Chondrocyte (in vitro differentiated cells): Measurements from ENCODE around the gene GCLM. TPM values are rescaled to one million over a fixed set of nuclear protein-coding genes. Genes with fewer than 3 reads are reported as not detected.

ENCODE experiments used
- DNase-seq: peaks from one replicate; pipeline ENCODE4 v3.0.0; 2021; ENCODE audit warnings: mixed read lengths, low spot score
- H3K27ac Mint-ChIP-seq: one replicate; pipeline ENCODE4 v1.8.0; 2021; ENCODE audit warnings: mild to moderate bottlenecking, moderate library complexity, mixed read lengths; ENCODE audit not compliant: unreplicated experiment
- H3K27me3 Mint-ChIP-seq: 2 replicates; pipeline ENCODE4 v1.8.0; 2021; ENCODE audit warnings: low read depth, mixed read lengths
- H3K36me3 Mint-ChIP-seq: 2 replicates; pipeline ENCODE4 v1.8.0; 2021; ENCODE audit warnings: low read depth, mixed read lengths
- H3K4me1 Mint-ChIP-seq: 2 replicates; pipeline ENCODE4 v1.8.0; 2021; ENCODE audit warnings: low read depth, mild to moderate bottlenecking, mixed read lengths
- H3K4me3 Mint-ChIP-seq: one replicate; pipeline ENCODE4 v1.8.0; 2021; ENCODE audit warnings: mild to moderate bottlenecking, moderate library complexity, mixed read lengths; ENCODE audit not compliant: unreplicated experiment
- H3K9me3 Mint-ChIP-seq: 2 replicates; pipeline ENCODE4 v1.8.0; 2021; ENCODE audit warnings: low read depth, mixed read lengths
- CTCF ChIP-seq: fragments of 200-600 bp; sonication (generic); IDR thresholded peaks from 2 replicates; pipeline ENCODE4 v1.5.0; 2021; ENCODE audit warnings: antibody characterized with exemption, mild to moderate bottlenecking, moderate library complexity
- total RNA-seq: library from RNA; stranded (reverse); gene quantifications from 3 replicates; pipeline ENCODE4 v1.2.1, GENCODE V29; 2021

Gene GCLM
- total RNA-seq, 1 donor from 2014 or later: 13.6 TPM

- Mint-ChIP-seq H3K27ac (no peak overlapping the region), H3K4me3 (no peak overlapping the region), H3K36me3 (peaks cover 6% of the 10 kb centered on the region), H3K27me3 (no peaks in the 10 kb centered on the region), H3K9me3 (peaks cover under 1% of the 10 kb centered on the region), H3K4me1 (peaks cover 44% of the 10 kb centered on the region)
- DNase-seq: no peak
- TF ChIP-seq CTCF: no peak
Observed at GRCh38 chr1:93905051-93905450, 4.2 kb downstream of the GCLM start.

- Mint-ChIP-seq H3K27me3 (no peaks in the 10 kb centered on the region), H3K4me3 (no peak overlapping the region), H3K4me1 (peaks cover 39% of the 10 kb centered on the region), H3K36me3 (peaks cover 8% of the 10 kb centered on the region), H3K9me3 (no peaks in the 10 kb centered on the region), H3K27ac (no peak overlapping the region)
- no peak for DNase-seq
- TF ChIP-seq CTCF: no peak
Observed at GRCh38 chr1:93904228-93904627, 5.0 kb downstream of the GCLM start.

GRCh38 chr1:93900723-93901504 lies 8.3 kb downstream of the GCLM start:
- Mint-ChIP-seq H3K27ac (no peak overlapping the region), H3K36me3 (peaks cover 13% of the 10 kb centered on the region), H3K4me3 (no peak overlapping the region), H3K9me3 (no peaks in the 10 kb centered on the region), H3K4me1 (peaks cover 15% of the 10 kb centered on the region), H3K27me3 (no peaks in the 10 kb centered on the region)
- DNase-seq: no peak
- TF ChIP-seq CTCF: no peak

- no peaks in the 10 kb centered on the region for H3K27me3 Mint-ChIP-seq
- DNase-seq: no peak
- H3K9me3 Mint-ChIP-seq: no peaks in the 10 kb centered on the region
- peak overlapping the region; percentile 32 for H3K27ac Mint-ChIP-seq
- H3K36me3 Mint-ChIP-seq: peaks cover 15% of the 10 kb centered on the region
- TF ChIP-seq CTCF: no peak
- no peak overlapping the region for H3K4me3 Mint-ChIP-seq
- peaks cover 10% of the 10 kb centered on the region for H3K4me1 Mint-ChIP-seq
Observed at GRCh38 chr1:93899543-93900207, 9.6 kb downstream of the GCLM start.

GRCh38 chr1:93888900-93889299 lies 20.3 kb downstream of the GCLM start:
- TF ChIP-seq CTCF: no peak
- H3K27ac Mint-ChIP-seq: no peak overlapping the region
- H3K9me3 Mint-ChIP-seq: no peaks in the 10 kb centered on the region
- H3K36me3 Mint-ChIP-seq: peaks cover 8% of the 10 kb centered on the region
- H3K4me1 Mint-ChIP-seq: no peaks in the 10 kb centered on the region
- no peak for DNase-seq
- H3K4me3 Mint-ChIP-seq: no peak overlapping the region
- no peaks in the 10 kb centered on the region for H3K27me3 Mint-ChIP-seq
